Measurements from ENCODE around the gene RASL11B. TPM values are rescaled to one million over a fixed set of nuclear protein-coding genes. Genes with fewer than 3 reads are reported as not detected.

Gene RASL11B
- total and polyA plus RNA-seq, 8 donors = 0.52 to 26.4 (median 20.2) TPM

DNA sequence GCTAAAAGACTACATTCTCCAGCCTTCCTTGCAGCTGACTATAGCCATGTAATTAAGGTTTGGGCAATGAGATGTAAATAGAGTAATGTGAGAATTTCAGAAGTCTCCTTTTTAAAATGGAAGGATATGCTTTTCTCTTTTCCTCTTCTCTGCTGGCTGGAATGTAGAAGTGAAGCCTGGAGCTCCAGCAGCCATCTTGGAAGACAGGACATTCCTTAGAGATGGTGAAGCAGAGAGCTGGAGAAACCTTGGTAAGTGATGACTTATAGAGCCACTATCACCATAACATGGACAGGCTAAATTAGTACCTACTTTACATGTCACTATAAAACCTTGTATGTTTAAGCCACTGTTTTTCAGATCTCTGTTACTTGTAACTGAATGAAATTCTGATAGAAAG lies 48.0 kb downstream of the RASL11B start:
- H3K27ac ChIP-seq = no peak overlapping the region
- no peak for ATAC-seq
- no peak overlapping the region for H3K4me3 ChIP-seq
- intact Hi-C loops (cut with DNase I) = no loop called here
- H3K4me1 ChIP-seq = peaks cover 0 to 7% of the 10 kb centered on the region in 2 donors
- no peak for DNase-seq
- no peaks in the 10 kb centered on the region for H3K9me3 ChIP-seq
- no peaks in the 10 kb centered on the region for H3K27me3 ChIP-seq
- TF ChIP-seq, protein P1, sequence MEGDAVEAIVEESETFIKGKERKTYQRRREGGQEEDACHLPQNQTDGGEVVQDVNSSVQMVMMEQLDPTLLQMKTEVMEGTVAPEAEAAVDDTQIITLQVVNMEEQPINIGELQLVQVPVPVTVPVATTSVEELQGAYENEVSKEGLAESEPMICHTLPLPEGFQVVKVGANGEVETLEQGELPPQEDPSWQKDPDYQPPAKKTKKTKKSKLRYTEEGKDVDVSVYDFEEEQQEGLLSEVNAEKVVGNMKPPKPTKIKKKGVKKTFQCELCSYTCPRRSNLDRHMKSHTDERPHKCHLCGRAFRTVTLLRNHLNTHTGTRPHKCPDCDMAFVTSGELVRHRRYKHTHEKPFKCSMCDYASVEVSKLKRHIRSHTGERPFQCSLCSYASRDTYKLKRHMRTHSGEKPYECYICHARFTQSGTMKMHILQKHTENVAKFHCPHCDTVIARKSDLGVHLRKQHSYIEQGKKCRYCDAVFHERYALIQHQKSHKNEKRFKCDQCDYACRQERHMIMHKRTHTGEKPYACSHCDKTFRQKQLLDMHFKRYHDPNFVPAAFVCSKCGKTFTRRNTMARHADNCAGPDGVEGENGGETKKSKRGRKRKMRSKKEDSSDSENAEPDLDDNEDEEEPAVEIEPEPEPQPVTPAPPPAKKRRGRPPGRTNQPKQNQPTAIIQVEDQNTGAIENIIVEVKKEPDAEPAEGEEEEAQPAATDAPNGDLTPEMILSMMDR (IDR thresholded peaks at IDR 0.05) = no peak
- H3K36me3 ChIP-seq = peaks cover 0 to 12% of the 10 kb centered on the region in 2 donors

DNA sequence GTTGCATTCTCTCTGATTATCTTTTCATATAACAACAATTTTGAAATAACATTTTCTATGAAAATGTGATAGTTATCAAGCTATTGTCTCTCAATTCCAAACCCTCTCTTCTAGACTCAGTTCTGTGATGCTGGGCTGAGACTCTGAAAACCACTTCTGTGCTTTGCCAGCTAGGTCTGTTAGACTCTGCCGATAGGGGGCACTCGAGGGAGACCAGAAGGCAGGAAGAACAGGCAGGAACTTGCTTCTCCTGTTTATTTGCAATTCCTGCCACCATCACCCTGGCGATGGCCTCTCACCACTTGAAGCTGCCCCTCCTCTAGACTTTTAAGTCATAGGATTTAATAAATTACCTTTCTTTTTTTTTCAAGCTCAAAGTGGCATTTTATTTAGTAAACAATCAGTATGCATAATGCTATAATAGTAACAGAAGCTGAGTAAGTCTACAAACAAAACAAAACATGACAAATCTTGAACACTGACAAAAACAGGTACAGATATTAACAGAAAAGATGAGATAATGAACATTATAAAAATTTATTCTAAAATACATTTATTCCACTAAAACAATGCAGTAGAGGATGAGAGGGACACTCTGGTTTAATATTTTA lies 49.7 kb downstream of the RASL11B start:
- H3K36me3 ChIP-seq = peaks cover 0 to 5% of the 10 kb centered on the region in 2 donors
- ATAC-seq (peak; percentile 86), DNase-seq (peak in 2 of 4 donors; percentile 78 to 80)
- TF ChIP-seq, protein P1 (IDR thresholded peaks at IDR 0.05) = peak; percentile 68 to 75
- intact Hi-C loops (cut with DNase I) = no loop called here
- peaks cover 0 to 7% of the 10 kb centered on the region in 2 donors for H3K4me1 ChIP-seq
- H3K27ac ChIP-seq = no peak overlapping the region
- no peak overlapping the region for H3K4me3 ChIP-seq
- no peaks in the 10 kb centered on the region for H3K27me3 ChIP-seq
- H3K9me3 ChIP-seq = no peaks in the 10 kb centered on the region

DNA sequence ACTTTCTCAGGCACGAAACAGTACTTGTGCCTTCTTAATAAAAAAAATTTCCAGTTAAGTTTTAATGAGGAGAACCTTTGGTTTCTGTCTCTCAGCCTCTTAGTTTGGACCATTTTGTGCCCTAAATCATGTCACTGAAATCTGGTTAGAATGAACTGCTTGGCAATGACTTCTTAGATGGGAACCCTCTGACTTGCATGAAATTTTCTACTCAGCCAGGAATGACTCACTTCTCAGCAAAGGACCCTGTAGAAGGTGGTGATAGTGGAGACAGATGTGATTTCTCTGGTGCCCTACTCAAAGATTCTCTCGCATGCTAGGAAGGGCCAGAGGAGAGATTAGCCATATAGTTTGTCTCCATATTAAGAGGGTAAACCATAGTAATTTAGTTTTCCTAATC lies 50.5 kb downstream of the RASL11B start:
- Histone ChIP-seq H3K4me3 (no peak overlapping the region), H3K9me3 (no peaks in the 10 kb centered on the region), H3K4me1 (peaks cover 0 to 7% of the 10 kb centered on the region in 2 donors), H3K36me3 (no peaks in the 10 kb centered on the region), H3K27ac (no peak overlapping the region), H3K27me3 (no peaks in the 10 kb centered on the region)
- DNase-seq (no peak), ATAC-seq (no peak)
- intact Hi-C loops (cut with DNase I) = no loop called here
- TF ChIP-seq, protein P1 (IDR thresholded peaks at IDR 0.05) = no peak

DNA sequence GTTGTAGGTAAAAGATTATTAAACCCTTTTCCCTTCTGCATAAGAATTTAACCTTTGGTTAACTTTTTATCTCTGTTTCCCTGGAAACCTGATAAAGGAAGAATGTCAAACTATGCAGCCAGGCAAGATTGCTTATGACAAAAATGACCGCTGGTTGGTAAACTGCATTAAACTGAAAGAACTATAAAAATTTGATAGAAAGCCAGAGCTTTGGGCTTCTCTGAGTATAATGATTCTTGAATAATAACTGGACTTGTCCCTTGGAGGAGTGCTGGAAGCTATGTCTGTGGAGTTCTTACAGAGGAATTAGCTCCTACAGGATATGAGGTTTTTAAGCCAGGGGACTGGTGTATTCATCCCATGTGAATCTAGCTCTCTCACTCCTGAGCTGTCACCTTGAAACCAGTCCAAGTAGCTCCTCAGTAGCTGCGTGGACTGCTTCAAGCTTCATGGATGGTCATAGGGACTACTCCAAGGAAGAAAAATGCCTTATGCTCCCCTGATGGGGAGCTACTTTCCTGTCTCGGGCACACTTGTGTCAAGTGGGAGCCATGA lies 52.0 kb downstream of the RASL11B start:
- no peaks in the 10 kb centered on the region for H3K36me3 ChIP-seq
- no peaks in the 10 kb centered on the region for H3K9me3 ChIP-seq
- TF ChIP-seq, protein P1 (IDR thresholded peaks at IDR 0.05) = no peak
- no peak overlapping the region for H3K4me3 ChIP-seq
- H3K4me1 ChIP-seq = peaks cover 0 to 7% of the 10 kb centered on the region in 2 donors
- H3K27me3 ChIP-seq = no peaks in the 10 kb centered on the region
- DNase-seq (peak in 2 of 4 donors; percentile 33 to 39), ATAC-seq (peak; percentile 58)
- no peak overlapping the region for H3K27ac ChIP-seq
- intact Hi-C loops (cut with DNase I) = no loop called here

DNA sequence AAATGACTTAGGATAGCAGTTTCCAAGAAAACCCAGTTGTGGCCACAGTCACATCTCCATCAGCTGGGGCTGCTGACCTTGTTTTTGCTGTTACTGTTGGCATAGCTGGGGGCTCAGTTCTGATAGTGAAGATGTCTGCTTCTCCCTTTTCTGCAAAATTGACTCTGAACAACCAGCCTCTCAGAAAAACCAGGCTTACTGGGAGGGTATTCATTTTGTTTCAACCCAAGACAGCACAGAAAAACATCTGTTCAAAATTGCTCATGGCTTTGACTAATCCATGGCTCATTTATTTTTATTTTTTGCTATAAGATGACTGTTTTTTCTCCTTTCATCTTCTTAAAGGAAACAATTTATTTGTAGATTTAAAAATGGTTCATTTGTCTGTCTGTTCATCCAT lies 53.1 kb downstream of the RASL11B start:
- TF ChIP-seq, protein P1 (IDR thresholded peaks at IDR 0.05) = no peak

More for the DNA sequence above, 53.1 kb downstream of the RASL11B start:
- H3K36me3 ChIP-seq = no peaks in the 10 kb centered on the region
- H3K27ac ChIP-seq = no peak overlapping the region
- no peaks in the 10 kb centered on the region for H3K9me3 ChIP-seq
- no peak overlapping the region for H3K4me3 ChIP-seq
- H3K27me3 ChIP-seq = no peaks in the 10 kb centered on the region
- ATAC-seq (no peak), DNase-seq (no peak)
- H3K4me1 ChIP-seq = peaks cover 0 to 7% of the 10 kb centered on the region in 2 donors
- intact Hi-C loops (cut with DNase I) = no loop called here

All from left lung (tissue), 10 donors.